TTC549 (cell line): ENCODE measurements around the gene TBC1D17.
"Not testable (repeated sequence)": the region's sequence is repeated elsewhere in the genome, so short reads cannot be mapped to it uniquely, and the experiment has no call there.

ENCODE experiments used
- FAIRE-seq: peaks from 2 replicates; lab custom pipeline; 2012; peaks lifted over from hg19 to GRCh38; lab: Jason Lieb, UNC

TBC1D17 gene

DNA sequence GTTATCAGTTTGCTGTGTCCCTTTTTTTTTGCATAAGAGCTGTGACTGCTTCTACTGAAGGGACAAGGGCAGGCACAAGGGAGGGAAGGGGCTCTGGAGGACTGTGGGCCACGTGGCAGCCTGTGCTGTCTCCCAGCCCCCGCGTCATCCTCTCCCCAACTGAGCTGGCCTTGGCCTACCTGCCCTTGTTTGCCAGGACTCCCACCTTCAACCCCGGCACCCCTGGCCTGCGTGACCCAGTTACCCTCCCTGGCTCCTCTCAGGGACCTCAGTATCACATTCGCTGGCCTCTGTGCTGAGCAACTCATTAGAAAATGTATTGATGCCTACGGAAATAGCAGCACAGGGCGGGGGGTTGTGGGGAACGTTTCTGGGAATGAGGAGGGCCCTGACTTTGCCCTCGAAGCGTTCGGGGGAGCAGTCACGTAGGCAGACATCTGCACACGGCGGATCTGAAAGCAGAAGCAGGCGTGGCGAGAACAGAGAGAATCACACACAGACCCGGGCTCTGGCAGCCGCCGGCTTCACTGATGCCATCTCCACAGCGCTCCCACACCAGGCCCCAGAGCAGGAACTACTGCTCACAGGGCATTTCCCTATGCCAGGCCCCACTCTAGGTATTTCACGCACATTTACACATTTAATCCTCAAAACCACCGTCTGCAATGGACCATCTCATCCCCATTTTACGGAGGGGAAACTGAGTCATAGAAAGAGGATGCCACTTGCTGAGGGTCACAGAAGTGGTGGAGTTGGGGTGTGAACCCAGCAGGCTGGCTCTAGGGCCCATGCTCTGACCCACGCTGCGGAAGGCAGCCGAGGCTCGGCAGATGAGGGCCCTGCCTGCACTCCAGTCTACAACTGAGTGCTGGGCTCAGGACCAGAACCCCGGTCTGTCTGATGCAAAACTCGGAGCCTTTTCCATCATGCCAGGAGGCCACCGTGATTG is 45.8 kb downstream of the TBC1D17 start:
- no peak for FAIRE-seq

GRCh38 chr19:49924004-49924880 is 46.7 kb downstream of the TBC1D17 start:
- FAIRE-seq = no peak

- not testable (repeated sequence) for FAIRE-seq
Measured at GRCh38 chr19:49924881-49925210, 47.3 kb downstream of the TBC1D17 start.

DNA sequence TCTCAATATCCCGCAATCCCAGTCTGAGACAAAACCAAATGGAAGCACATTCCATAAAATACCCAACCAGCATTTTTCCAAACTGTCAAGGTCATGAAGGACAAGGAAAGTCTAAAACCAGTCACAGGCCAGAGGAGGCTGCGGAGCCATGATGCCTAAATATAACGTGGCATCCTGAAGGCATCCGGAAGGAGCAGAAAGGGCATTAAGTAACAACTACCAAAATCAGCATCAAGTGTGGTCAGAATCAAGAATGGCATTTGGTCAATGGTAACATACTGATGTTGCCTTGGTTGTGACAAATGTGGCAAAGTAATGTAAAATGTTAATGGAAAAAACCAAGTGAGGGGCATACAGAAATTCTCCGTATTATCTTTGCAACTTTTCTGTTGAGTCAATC is 48.0 kb downstream of the TBC1D17 start:
- no peak for FAIRE-seq

- no peak for FAIRE-seq
Measured at GRCh38 chr19:49926515-49926914, 49.0 kb downstream of the TBC1D17 start.

- no peak for FAIRE-seq
Measured at GRCh38 chr19:49927526-49928264, 50.2 kb downstream of the TBC1D17 start.

- no peak for FAIRE-seq
Measured at GRCh38 chr19:49929121-49929610, 51.7 kb downstream of the TBC1D17 start, which contains the start of the genes ATF5 and NUP62. TSS of gene ATF5 (plus strand) at chr19:49929205. CDS start at chr19:49930851, 1,646 bp downstream. TSS of gene NUP62 (minus strand) at chr19:49929504. CDS start at chr19:49909807, 19,697 bp downstream.

DNA sequence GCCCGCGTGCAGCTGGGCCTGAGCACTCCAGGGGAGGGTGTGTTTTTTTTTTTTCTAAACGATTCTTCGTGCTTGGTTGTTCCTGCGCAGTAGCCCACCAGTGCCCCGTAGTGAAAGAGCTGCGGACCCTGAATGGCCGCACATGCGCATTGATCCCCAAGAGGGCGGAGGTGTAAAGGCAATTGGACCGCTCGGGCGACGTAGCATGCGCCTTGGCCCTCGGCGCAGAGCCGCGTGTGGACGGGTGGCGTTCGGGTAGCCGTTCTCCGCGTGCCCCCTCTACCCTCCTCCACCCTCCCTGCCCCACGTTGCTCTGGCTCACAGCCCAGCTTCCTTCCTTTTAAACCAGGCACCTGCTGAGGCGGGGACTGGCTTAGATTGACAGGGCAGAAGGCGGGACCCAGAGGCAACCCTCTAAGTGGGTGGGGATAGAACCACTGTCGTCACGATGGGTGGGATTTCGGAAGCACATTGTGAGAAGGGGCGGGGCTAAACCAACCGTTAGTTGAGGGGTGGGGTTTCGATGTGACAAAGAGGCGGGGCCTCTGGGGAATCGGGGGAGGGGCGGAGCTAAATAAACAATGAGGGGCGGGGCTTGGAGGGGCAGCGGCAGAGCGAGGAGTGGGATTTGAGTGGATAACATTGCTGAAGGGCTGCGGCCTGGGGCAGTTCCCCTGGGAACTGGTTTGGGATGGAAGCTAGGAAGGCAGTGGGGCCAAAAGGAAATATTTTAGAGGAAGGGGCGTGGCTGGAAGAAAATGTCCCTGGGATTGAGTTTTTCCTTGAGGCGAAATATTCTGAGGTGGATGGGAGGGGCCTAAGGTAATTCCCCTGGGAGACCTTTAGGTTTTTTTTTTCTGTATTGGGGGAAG is 52.3 kb downstream of the TBC1D17 start:
- FAIRE-seq = peak; percentile 65

DNA sequence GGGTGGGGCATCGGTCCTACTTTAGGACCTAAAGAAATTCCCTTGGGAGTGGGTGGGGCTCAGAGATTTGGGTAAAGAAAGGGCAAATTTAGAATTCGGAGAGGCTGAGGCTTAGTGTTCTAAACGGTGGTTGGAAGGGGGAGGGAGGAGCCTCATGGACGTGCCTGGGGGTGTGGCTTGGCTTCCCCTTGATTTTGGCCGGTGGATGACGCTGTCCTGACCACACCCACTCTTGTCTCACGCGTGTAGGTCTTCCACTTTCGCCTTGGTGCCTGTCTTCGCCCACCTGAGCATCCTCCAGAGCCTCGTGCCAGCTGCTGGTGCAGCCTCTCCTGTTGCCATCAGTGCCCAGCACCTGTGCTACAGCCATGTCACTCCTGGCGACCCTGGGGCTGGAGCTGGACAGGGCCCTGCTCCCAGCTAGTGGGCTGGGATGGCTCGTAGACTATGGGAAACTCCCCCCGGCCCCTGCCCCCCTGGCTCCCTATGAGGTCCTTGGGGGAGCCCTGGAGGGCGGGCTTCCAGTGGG is 53.0 kb downstream of the TBC1D17 start:
- FAIRE-seq = no peak

DNA sequence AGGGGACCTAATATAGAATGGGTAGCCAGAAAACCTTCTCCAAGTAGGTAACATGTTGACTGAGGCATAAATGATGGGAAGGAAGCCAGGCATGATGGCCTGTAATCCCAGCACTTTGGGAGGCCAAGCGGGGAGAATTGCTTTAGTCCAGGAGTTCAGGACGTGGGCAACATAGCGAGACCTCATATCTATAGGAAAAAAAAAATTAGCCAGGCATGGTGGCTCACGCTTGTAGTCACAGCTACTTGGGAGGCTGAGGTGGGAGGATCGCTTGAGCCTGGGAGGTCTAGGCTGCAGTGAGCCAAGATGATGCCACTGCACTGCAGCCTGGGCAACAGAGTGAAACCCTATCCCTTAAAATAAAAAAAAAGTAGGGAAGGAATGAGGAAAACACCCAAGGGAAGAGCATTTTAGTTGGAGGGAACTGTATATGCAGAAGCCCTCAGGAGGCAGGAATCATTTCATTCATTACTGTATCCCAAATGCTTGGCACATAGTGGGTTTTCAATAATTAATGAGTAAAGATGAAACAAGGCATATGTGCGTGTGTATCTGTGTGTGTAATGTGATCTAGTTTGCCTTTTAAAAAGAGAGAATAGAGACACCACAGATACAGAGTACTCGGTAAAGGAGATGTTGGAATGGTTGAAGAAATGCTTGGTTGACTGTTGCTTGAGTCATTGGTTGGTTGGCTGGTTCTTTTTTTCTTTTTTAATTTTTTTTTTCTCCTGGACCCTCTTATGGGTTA is 54.0 kb downstream of the TBC1D17 start:
- FAIRE-seq = no peak

DNA sequence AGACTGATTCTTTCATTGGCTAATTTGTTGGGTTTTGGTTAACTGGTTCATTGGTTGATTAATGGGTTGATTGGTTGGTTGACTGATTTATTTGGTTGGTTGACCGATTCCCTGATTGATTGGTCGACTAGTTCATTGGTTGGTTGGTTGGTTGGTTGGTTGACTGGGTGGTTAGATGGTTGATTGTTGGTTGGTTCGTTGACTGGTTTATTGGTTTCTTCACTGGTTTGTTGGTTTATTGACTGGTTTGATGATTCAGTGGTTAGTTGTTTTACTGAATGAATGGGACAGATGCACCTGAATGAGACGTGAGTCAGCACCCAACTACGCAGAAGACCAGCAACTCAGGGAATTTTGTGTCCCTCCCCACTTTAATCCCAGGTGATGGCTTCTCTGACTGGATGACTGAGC is 54.5 kb downstream of the TBC1D17 start:
- FAIRE-seq = no peak

DNA sequence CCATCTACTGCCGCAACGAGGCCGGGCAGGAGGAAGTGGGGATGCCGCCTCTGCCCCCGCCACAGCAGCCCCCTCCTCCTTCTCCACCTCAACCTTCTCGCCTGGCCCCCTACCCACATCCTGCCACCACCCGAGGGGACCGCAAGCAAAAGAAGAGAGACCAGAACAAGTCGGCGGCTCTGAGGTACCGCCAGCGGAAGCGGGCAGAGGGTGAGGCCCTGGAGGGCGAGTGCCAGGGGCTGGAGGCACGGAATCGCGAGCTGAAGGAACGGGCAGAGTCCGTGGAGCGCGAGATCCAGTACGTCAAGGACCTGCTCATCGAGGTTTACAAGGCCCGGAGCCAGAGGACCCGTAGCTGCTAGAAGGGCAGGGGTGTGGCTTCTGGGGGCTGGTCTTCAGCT is 55.2 kb downstream of the TBC1D17 start:
- FAIRE-seq = no peak

DNA sequence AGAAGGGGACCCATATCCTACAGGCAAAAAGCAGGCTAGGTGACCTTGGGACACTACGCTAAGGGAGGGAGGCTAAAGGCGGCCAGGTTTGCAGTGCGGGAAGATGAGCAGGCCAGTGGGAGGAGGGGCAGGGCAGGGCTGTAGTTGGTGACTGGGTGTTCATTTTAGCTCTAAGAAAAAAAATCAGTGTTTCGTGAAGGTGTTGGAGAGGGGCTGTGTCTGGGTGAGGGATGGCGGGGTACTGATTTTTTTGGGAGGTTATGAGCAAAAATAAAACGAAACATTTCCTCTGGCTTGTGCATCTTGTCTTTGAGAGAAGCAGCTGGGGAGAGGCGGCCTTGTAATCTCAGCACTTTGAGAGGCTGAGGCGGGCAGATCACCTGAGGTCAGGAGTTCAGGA is 56.1 kb downstream of the TBC1D17 start:
- FAIRE-seq = no peak

DNA sequence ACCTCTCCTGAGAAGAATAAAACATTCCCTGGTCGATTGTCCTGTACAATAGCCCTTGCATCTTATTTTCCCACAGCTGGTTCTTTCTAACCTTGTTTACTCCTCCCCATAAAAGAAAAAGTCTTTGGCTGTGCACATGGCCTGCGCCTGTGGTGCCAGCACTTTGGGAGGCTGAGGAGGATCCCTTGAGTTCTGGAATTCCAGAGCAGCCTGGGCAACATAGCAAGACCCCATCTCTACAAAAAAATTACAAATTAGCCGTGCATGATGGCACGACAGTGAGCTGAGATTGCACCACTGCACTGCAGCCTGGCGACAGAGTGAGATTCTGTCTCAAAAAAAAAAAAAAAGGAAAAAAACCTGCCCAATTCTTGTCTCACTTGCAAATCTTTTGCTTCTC is 59.0 kb downstream of the TBC1D17 start:
- FAIRE-seq = no peak

- FAIRE-seq = no peak
Measured at GRCh38 chr19:49937750-49938381, 60.4 kb downstream of the TBC1D17 start.
